K562 (cell line): ENCODE data around the gene UBE2G2. TPM values are rescaled to one million over a fixed set of nuclear protein-coding genes. Genes with fewer than 3 reads are reported as not detected.
A peak's percentile ranks its signal among the peaks of the same experiment; 100 is the strongest.

Experiments used
- ATAC-seq: fragments of 200-7000 bp; cut with Tn5 transposase; 3 replicates; pipeline ENCODE4 v1.9.1; 2020; ENCODE audit warnings: moderate library complexity
- BruUV-seq: library from RNA; stranded (reverse); fragments of 400-500 nt; replicated peaks from 2 replicates; lab custom pipeline; 2021; lab: Mats Ljungman, UMichigan
- CTCF ChIA-PET: fragments of 300-600 bp; formaldehyde crosslinking; extraction: SDS; loops from one replicate; lab custom pipeline; 2021; ENCODE audit warnings: low intra/inter-chr PET ratio; lab: Yijun Ruan, JAX
- POLR2A ChIA-PET: fragments of 300-600, 350-650 bp; sonication (Branson Sonifier 250); formaldehyde crosslinking; extraction: SDS; loops from one replicate; lab custom pipeline; 2021; ENCODE audit warnings: antibody characterized with exemption, inconsistent platforms; lab: Yijun Ruan, JAX
- DNase-seq, 4 experiments: peaks; one replicate each; pipeline versions ENCODE4 v3.0.0 to v3.0.0-alpha.2; 2011 to 2018; ENCODE audit warnings: low spot score in 3 of 4, mixed read lengths in 3 of 4; ENCODE audit errors: extremely low read depth in 1 of 4
- FAIRE-seq: peaks from 2 replicates; lab custom pipeline; 2011; peaks lifted over from hg19 to GRCh38; lab: Jason Lieb, UNC
- H2AFZ ChIP-seq: 2 replicates; pipeline ENCODE4 v1.6.0; 2011; ENCODE audit warnings: low read depth, low read length, control low read depth, inconsistent platforms
- H3K27ac ChIP-seq: fragments of 200-600 bp; 3 replicates; pipeline ENCODE4 v1.8.0; 2011; ENCODE audit warnings: low read depth, mild to moderate bottlenecking, control low read depth, inconsistent platforms, low read length, moderate library complexity, mixed read lengths; ENCODE audit errors: extremely low read depth
- H3K27me3 ChIP-seq, 2 experiments: fragments of 300-600 bp in 1 of 2; 2 replicates in 1 of 2; 3 replicates in 1 of 2; pipeline versions ENCODE4 v1.6.0 to v1.8.0; 2011; ENCODE audit warnings: inconsistent platforms in 2 of 2, low read length in 2 of 2, mild to moderate bottlenecking in 1 of 2, mixed read lengths in 1 of 2, moderate library complexity in 1 of 2; ENCODE audit not compliant: control insufficient read depth in 2 of 2, insufficient read depth in 2 of 2
- H3K36me3 ChIP-seq: fragments of 300-600 bp; 3 replicates; pipeline ENCODE4 v1.8.0; 2011; ENCODE audit warnings: mild to moderate bottlenecking, low read length, inconsistent platforms; ENCODE audit not compliant: control insufficient read depth, insufficient read depth
- H3K4me1 ChIP-seq, 2 experiments: fragments of 200-600 bp in 1 of 2; replicated peaks in 1 of 2; 2 replicates in 1 of 2; 3 replicates in 1 of 2; pipeline versions ENCODE4 v1.5.1 to v1.8.0; 2011; ENCODE audit warnings: inconsistent platforms in 2 of 2, low read length in 2 of 2, mild to moderate bottlenecking in 1 of 2, mixed read lengths in 1 of 2, moderate library complexity in 1 of 2; ENCODE audit not compliant: control insufficient read depth in 2 of 2, insufficient read depth in 2 of 2
- H3K4me2 ChIP-seq: 2 replicates; pipeline ENCODE4 v1.6.1; 2011; ENCODE audit warnings: low read length, control low read depth, inconsistent platforms, mixed read lengths; ENCODE audit not compliant: insufficient read depth
- H3K4me3 ChIP-seq: fragments of 200-600 bp; sonication (generic), shearing (Covaris generic); 2 replicates; pipeline ENCODE4 v1.5.1; 2016; ENCODE audit warnings: control low read depth, inconsistent platforms
- H3K79me2 ChIP-seq: fragments of 200-600 bp; 3 replicates; pipeline ENCODE4 v1.8.0; 2011; ENCODE audit warnings: low read length, inconsistent platforms; ENCODE audit not compliant: control insufficient read depth, insufficient read depth
- H3K9ac ChIP-seq, 2 experiments: 2 replicates each; pipeline versions ENCODE4 v1.6.0 to v1.6.1; 2011; ENCODE audit warnings: low read depth in 2 of 2, low read length in 2 of 2, control low read depth in 1 of 2, inconsistent platforms in 1 of 2, mild to moderate bottlenecking in 1 of 2, mixed read lengths in 1 of 2; ENCODE audit not compliant: insufficient read depth in 1 of 2
- H3K9me1 ChIP-seq: one replicate; pipeline ENCODE4 v1.6.0; 2011; ENCODE audit warnings: inconsistent platforms, mild to moderate bottlenecking, low read length, moderate library complexity; ENCODE audit not compliant: control insufficient read depth, insufficient read depth
- H3K9me3 ChIP-seq: replicated peaks from 2 replicates; pipeline ENCODE4 v1.5.1; 2011; ENCODE audit warnings: low read depth, low read length, inconsistent platforms; ENCODE audit not compliant: control insufficient read depth, insufficient read depth
- H4K20me1 ChIP-seq: replicated peaks from 2 replicates; pipeline ENCODE4 v1.6.1; 2011; ENCODE audit warnings: low read length, inconsistent platforms, mixed read lengths; ENCODE audit not compliant: control insufficient read depth, insufficient read depth
- ATF1 ChIP-seq, 2 experiments: fragments of 450-650 bp in 1 of 2; IDR thresholded peaks; 2 replicates each; pipeline ENCODE4 v1.6.1; 2016; ENCODE audit warnings: missing compliant biosample characterization in 1 of 2, missing genetic modification characterization in 1 of 2
- FIP1L1 ChIP-seq: fragments of 200-400 bp; formaldehyde crosslinking; IDR thresholded peaks from 2 replicates; pipeline ENCODE4 v1.6.1; 2018; ENCODE audit warnings: mild to moderate bottlenecking, low read depth, low read length; ENCODE audit not compliant: poor library complexity, severe bottlenecking
- POLR2G ChIP-seq: fragments of 200-400 bp; formaldehyde crosslinking; IDR thresholded peaks from 2 replicates; pipeline ENCODE4 v1.6.1; 2017; ENCODE audit warnings: low read depth, mild to moderate bottlenecking, antibody characterized with exemption, low read length, moderate library complexity
- WGBS: fragments of 100-300 bp; shearing (Covaris generic); methylation state at CpG from one replicate; pipeline ENCODE4 v1.1.6; 2016; ENCODE audit warnings: low coverage, mixed read lengths; ENCODE audit not compliant: insufficient coverage; ENCODE audit errors: missing lambda C conversion rate; 5-methylcytosine and 5-hydroxymethylcytosine counted together
- in situ Hi-C: fragments of 300-500 bp; cut with MboI; formaldehyde crosslinking; loops from 4 replicates; pipeline ENCODE4 v1.15.0; 2018; ENCODE audit warnings: inconsistent platforms, mixed read lengths
- intact Hi-C: fragments of 100-400 bp; cut with micrococcal nuclease; formaldehyde crosslinking; loops from 2 replicates; pipeline ENCODE4 v1.14.2; 2022
- polyA plus RNA-seq, 8 experiments: library from polyadenylated mRNA; depleted of rRNA in 4 of 8; stranded (reverse) in 5 of 8; unstranded in 3 of 8; fragments of >200 nt; fragmentation: Nextera tagmentation in 2 of 8; fragmentation: Illumina TruSeq in 1 of 8; extraction: Ambion mirVana in 2 of 8; extraction: Trizol in 1 of 8; gene quantifications; 2 replicates each; pipeline versions ENCODE4 v1.2.1 to v1.2.3, GENCODE V29; 2011 to 2014; ENCODE audit warnings: inconsistent platforms in 1 of 8, missing spikeins in 1 of 8
- total RNA-seq, 7 experiments: library from RNA; depleted of rRNA in 6 of 7; stranded (reverse); fragments of >200 nt in 6 of 7; fragmentation: Illumina TruSeq in 2 of 7; extraction: Trizol in 2 of 7; gene quantifications; 2 replicates each; pipeline versions ENCODE4 v1.2.1 to v1.2.3, GENCODE V29; 2011 to 2021; ENCODE audit warnings: low replicate concordance in 1 of 7
- TF ChIP-seq, protein P1 (sequence below), 3 experiments: IDR thresholded peaks in 2 of 3; conservative IDR thresholded peaks in 1 of 3; 2 replicates each; pipeline ENCODE4 v1.5.1; 2011 to 2012; ENCODE audit warnings: low read length in 3 of 3, mild to moderate bottlenecking in 3 of 3, control low read depth in 2 of 3, improper control_type of control experiment in 1 of 3, inconsistent platforms in 1 of 3, low read depth in 1 of 3, mixed read lengths in 1 of 3, moderate library complexity in 1 of 3; ENCODE audit not compliant: insufficient read depth in 2 of 3
- TF ChIP-seq, protein P2 (sequence below): sonication (generic); formaldehyde crosslinking; IDR thresholded peaks from 2 replicates; pipeline ENCODE4 v1.8.0; 2022; ENCODE audit warnings: mild to moderate bottlenecking, missing genetic modification reagents
- TF ChIP-seq, protein P3 (sequence below), 2 experiments: IDR thresholded peaks in 1 of 2; conservative IDR thresholded peaks in 1 of 2; 2 replicates each; pipeline ENCODE4 v1.6.1; 2016; ENCODE audit warnings: low read depth in 2 of 2, mild to moderate bottlenecking in 1 of 2, missing compliant biosample characterization in 1 of 2, missing genetic modification characterization in 1 of 2, moderate library complexity in 1 of 2

The UBE2G2 gene
- total and polyA plus RNA-seq, 9 of the 15 experiments (the other 6 are each of a cell fraction or from before 2014, with no cell fraction given): 47.5 to 225 (median 140) TPM

DNA sequence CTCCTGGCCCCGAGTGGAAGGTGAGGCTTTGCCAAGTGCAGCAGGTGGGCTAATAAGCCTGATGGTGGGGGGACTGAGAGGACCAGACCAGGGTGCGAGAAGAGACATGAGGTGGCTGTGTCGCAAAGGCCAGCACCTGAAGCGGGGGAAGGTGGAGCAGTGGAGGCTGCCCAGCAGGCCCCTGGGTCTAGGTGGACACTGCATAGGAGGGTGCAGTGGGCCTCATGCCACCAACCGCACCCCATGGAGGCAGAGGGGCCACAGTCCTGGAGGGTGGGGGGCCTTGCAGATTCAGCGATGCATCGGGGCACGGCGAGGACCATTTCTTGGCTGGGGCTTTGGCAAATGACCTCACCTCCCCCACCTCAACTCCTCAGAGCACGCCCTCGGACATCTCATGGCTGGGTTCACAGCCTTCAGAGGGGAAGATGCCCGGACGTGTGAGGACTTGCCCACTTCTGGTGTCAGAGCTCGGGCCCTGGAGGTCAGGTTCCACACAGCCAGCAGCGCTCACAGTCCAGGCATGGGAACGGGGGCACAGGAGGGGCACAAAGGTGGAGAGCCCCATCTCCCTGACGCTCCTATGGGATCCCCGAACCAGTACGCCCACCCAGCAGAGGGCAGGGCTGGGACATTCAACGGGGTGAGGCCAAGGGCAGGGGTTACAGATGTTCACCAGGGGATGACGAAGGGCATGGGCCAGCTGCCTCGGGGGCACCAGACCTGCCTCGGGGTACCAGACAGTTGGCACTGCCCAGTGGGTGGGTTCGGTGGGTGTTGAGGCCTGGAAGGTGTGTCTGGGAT lies 35.4 kb downstream of the UBE2G2 start:
- CTCF ChIA-PET: no interaction called here
- FAIRE-seq: no peak
- Histone ChIP-seq H3K4me3 (no peak overlapping the region), H3K9ac (peak overlapping the region in 1 of 2 experiments; percentile 70; a peak in 3 of 4 replicates), H3K27me3 (no peaks in the 10 kb centered on the region), H4K20me1 (peaks cover 24% of the 10 kb centered on the region), H3K79me2 (no peaks in the 10 kb centered on the region), H3K4me2 (peak overlapping the region; percentile 28; the same call in 1 of the 2 replicates), H3K36me3 (peaks cover 28% of the 10 kb centered on the region), H3K27ac (no peak overlapping the region), H3K9me1 (peaks cover 4% of the 10 kb centered on the region), H2AFZ (no peak overlapping the region), H3K4me1 (peaks cover 17 to 61% of the 10 kb centered on the region in 2 experiments), H3K9me3 (no peaks in the 10 kb centered on the region)
- in situ Hi-C loops (no loop called here), intact Hi-C loops (no loop called here)
- peak; percentile 59; the same call in 1 of the 2 replicates for TF ChIP-seq POLR2G
- TF ChIP-seq, protein P1, sequence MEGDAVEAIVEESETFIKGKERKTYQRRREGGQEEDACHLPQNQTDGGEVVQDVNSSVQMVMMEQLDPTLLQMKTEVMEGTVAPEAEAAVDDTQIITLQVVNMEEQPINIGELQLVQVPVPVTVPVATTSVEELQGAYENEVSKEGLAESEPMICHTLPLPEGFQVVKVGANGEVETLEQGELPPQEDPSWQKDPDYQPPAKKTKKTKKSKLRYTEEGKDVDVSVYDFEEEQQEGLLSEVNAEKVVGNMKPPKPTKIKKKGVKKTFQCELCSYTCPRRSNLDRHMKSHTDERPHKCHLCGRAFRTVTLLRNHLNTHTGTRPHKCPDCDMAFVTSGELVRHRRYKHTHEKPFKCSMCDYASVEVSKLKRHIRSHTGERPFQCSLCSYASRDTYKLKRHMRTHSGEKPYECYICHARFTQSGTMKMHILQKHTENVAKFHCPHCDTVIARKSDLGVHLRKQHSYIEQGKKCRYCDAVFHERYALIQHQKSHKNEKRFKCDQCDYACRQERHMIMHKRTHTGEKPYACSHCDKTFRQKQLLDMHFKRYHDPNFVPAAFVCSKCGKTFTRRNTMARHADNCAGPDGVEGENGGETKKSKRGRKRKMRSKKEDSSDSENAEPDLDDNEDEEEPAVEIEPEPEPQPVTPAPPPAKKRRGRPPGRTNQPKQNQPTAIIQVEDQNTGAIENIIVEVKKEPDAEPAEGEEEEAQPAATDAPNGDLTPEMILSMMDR (IDR thresholded peaks at IDR 0.05 in 2 of 3, conservative IDR thresholded peaks at IDR 0.05 in 1 of 3; ENCODE audit: insufficient read depth in 2 of 3, low read depth in 1 of 3, low read length in 3 of 3): no peak
- no peak for TF ChIP-seq ATF1 (CRISPR knock-in tag; IDR thresholded peaks at IDR 0.05)
- 0 out of 2 replicates have a peak, but pooled peaks have one; percentile 0 for TF ChIP-seq ATF1 (tag; IDR thresholded peaks at IDR 0.05)
- TF ChIP-seq FIP1L1: peak; percentile 33
- TF ChIP-seq, protein P2, sequence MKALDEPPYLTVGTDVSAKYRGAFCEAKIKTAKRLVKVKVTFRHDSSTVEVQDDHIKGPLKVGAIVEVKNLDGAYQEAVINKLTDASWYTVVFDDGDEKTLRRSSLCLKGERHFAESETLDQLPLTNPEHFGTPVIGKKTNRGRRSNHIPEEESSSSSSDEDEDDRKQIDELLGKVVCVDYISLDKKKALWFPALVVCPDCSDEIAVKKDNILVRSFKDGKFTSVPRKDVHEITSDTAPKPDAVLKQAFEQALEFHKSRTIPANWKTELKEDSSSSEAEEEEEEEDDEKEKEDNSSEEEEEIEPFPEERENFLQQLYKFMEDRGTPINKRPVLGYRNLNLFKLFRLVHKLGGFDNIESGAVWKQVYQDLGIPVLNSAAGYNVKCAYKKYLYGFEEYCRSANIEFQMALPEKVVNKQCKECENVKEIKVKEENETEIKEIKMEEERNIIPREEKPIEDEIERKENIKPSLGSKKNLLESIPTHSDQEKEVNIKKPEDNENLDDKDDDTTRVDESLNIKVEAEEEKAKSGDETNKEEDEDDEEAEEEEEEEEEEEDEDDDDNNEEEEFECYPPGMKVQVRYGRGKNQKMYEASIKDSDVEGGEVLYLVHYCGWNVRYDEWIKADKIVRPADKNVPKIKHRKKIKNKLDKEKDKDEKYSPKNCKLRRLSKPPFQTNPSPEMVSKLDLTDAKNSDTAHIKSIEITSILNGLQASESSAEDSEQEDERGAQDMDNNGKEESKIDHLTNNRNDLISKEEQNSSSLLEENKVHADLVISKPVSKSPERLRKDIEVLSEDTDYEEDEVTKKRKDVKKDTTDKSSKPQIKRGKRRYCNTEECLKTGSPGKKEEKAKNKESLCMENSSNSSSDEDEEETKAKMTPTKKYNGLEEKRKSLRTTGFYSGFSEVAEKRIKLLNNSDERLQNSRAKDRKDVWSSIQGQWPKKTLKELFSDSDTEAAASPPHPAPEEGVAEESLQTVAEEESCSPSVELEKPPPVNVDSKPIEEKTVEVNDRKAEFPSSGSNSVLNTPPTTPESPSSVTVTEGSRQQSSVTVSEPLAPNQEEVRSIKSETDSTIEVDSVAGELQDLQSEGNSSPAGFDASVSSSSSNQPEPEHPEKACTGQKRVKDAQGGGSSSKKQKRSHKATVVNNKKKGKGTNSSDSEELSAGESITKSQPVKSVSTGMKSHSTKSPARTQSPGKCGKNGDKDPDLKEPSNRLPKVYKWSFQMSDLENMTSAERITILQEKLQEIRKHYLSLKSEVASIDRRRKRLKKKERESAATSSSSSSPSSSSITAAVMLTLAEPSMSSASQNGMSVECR: 0 out of 2 replicates have a peak, but pooled peaks have one; percentile 5
- TF ChIP-seq, protein P3, sequence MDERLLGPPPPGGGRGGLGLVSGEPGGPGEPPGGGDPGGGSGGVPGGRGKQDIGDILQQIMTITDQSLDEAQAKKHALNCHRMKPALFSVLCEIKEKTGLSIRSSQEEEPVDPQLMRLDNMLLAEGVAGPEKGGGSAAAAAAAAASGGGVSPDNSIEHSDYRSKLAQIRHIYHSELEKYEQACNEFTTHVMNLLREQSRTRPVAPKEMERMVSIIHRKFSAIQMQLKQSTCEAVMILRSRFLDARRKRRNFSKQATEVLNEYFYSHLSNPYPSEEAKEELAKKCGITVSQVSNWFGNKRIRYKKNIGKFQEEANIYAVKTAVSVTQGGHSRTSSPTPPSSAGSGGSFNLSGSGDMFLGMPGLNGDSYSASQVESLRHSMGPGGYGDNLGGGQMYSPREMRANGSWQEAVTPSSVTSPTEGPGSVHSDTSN (CRISPR knock-in tag; IDR thresholded peaks at IDR 0.05; ENCODE audit: low read depth): no peak
- TF ChIP-seq, protein P3 (tag; conservative IDR thresholded peaks at IDR 0.05; ENCODE audit: low read depth): no peak
- WGBS: 61% methylated on average over 24 of the region's 24 CpGs
- POLR2A ChIA-PET: interaction anchor here (1.1 kb wide), 1 partner anchor 25 kb away, joined by 3 read pairs; no protein-coding TSS in a partner anchor
- peak; percentile 3; the same call in 2 of the 3 replicates for ATAC-seq
- BruUV-seq: no TSS peak
- DNase-seq: no peak
